ENCODE data around the gene KYAT1. TPM values are rescaled to one million over a fixed set of nuclear protein-coding genes. Genes with fewer than 3 reads are reported as not detected.
"Not testable (repeated sequence)": the region's sequence is repeated elsewhere in the genome, so short reads cannot be mapped to it uniquely, and the experiment has no call there.

KYAT1 gene
- total RNA-seq, 2 donors from 2014 or later: 5.4 to 14.2 TPM

DNA sequence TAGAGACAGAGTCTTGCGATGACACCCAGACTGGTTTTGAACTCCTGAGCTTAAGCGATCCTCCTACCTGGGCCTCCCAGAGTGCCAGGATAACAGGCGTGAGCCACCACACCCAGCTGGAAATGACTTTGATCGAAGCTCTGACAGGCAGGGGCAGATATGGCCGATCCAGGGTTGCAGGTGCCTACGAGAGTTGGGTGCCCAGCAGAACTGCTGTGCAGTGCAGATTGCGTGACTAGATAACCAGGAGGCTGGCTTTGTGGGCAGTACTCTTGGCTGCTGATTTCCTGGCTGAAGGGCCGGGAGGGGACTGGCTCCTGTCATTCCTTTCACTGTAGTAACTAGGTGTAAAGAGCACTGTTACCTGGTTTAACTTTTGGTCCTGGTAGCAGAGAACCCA, 82.9 kb downstream of the KYAT1 start:
- DNase-seq (ENCODE audit: low spot score) (no peak), ATAC-seq (ENCODE audit: insufficient number of reproducible peaks, low FRiP score, low read depth) (no peak)
- TF ChIP-seq, protein P1, sequence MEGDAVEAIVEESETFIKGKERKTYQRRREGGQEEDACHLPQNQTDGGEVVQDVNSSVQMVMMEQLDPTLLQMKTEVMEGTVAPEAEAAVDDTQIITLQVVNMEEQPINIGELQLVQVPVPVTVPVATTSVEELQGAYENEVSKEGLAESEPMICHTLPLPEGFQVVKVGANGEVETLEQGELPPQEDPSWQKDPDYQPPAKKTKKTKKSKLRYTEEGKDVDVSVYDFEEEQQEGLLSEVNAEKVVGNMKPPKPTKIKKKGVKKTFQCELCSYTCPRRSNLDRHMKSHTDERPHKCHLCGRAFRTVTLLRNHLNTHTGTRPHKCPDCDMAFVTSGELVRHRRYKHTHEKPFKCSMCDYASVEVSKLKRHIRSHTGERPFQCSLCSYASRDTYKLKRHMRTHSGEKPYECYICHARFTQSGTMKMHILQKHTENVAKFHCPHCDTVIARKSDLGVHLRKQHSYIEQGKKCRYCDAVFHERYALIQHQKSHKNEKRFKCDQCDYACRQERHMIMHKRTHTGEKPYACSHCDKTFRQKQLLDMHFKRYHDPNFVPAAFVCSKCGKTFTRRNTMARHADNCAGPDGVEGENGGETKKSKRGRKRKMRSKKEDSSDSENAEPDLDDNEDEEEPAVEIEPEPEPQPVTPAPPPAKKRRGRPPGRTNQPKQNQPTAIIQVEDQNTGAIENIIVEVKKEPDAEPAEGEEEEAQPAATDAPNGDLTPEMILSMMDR (IDR thresholded peaks at IDR 0.05): no peak
- H3K4me1 ChIP-seq (ENCODE audit: control insufficient read depth in 1 of 2, low read depth in 2 of 2): no peaks in the 10 kb centered on the region
- H3K36me3 ChIP-seq: peaks cover 67% of the 10 kb centered on the region
- H3K27ac ChIP-seq: no peak overlapping the region
- no peaks in the 10 kb centered on the region for H3K27me3 ChIP-seq (replicated peaks; ENCODE audit: insufficient read depth)
- H3K9me3 ChIP-seq: no peaks in the 10 kb centered on the region
- H3K4me3 ChIP-seq: no peak overlapping the region

DNA sequence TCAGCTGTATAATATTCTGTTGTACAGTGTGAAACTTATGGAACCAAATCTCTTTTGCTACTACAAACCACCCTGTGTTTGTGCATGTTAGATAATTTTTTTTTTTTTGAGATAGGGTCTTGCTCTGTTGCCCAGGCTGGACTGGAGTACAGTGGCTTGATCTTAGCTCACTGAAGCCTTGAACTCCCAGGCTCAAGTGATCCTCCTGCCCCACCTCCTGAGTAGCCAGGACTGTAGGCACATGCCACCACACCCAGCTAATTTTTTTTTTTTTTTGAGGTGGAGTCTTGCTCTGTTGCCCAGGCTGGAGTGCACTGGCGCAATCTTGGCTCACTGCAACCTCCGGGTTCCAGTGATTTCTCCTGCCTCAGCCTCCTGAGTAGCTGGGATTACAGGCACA, 86.8 kb downstream of the KYAT1 start:
- not testable (repeated sequence) for H3K4me1 ChIP-seq (ENCODE audit: control insufficient read depth in 1 of 2, low read depth in 2 of 2); ATAC-seq (ENCODE audit: insufficient number of reproducible peaks, low FRiP score, low read depth); H3K27ac ChIP-seq; H3K27me3 ChIP-seq (replicated peaks; ENCODE audit: insufficient read depth); H3K9me3 ChIP-seq; DNase-seq (ENCODE audit: low spot score); H3K4me3 ChIP-seq
- H3K36me3 ChIP-seq: peaks cover 67% of the 10 kb centered on the region

DNA sequence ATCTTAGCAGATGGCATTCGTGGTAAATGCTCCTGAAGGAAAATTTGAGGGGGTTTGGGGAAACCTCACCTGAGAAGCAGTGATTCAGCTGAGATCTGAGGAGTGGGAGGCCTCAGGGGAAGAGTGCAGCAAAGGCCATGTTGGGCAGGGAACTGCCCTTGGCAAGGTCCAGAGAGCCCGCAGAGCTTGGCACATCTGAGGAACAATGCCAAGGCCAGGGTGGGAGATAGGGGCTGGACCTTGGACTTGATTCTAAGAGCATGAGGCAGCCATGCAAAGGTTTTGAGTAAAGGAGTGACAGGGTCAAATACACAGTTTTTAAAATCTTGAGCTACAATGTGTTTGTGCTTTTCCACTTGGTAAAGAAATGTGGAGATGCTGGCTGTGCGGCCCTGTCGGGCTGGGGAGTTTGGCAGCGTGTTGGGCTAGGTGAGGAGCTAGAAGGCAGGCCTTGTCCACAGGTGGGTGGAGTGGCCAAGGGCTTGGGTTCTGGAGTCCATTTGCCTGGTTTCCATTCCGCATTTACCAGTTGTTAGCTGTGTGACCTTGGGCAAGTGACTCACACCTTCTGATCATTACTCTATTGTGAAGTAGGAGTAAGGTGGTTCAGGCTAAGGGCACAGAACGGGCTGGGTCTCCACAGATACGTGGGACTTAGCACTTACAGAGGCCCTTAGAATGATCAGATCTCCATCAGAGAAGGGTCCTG, 88.6 kb downstream of the KYAT1 start:
- DNase-seq (ENCODE audit: low spot score): no peak
- no peak overlapping the region for H3K27ac ChIP-seq
- H3K36me3 ChIP-seq: peaks cover 53% of the 10 kb centered on the region
- TF ChIP-seq, protein P1 (IDR thresholded peaks at IDR 0.05): no peak
- H3K27me3 ChIP-seq (replicated peaks; ENCODE audit: insufficient read depth): no peaks in the 10 kb centered on the region
- no peak for ATAC-seq (ENCODE audit: insufficient number of reproducible peaks, low FRiP score, low read depth)
- no peak overlapping the region for H3K4me3 ChIP-seq
- no peaks in the 10 kb centered on the region for H3K9me3 ChIP-seq
- H3K4me1 ChIP-seq (ENCODE audit: control insufficient read depth in 1 of 2, low read depth in 2 of 2): peaks cover 0 to 8% of the 10 kb centered on the region in 2 donors

DNA sequence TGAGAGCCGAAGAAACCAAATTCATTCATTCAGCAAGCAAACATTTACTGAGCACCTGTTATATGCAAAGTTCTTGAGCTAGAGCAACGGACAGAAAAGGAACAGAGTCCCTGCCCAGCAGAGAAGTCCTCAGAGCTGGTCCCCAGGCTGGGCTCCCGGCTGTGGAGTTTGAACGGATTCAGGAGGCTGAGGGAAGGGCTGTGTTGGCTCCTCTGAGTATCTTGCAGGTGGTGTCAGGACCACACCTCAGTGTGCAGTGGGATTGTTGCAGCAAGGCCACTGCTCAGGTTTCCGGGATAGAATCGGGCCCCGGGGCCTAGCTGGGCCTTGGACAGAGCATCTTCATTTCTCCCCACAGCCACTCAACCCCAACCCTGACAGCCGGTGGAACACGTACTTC, 89.6 kb downstream of the KYAT1 start:
- Histone ChIP-seq H3K27ac (no peak overlapping the region), H3K9me3 (no peaks in the 10 kb centered on the region), H3K4me1 (ENCODE audit: control insufficient read depth in 1 of 2, low read depth in 2 of 2) (peaks cover 5 to 14% of the 10 kb centered on the region in 2 donors), H3K36me3 (peaks cover 45% of the 10 kb centered on the region), H3K27me3 (replicated peaks; ENCODE audit: insufficient read depth) (no peaks in the 10 kb centered on the region), H3K4me3 (no peak overlapping the region)
- no peak for ATAC-seq (ENCODE audit: insufficient number of reproducible peaks, low FRiP score, low read depth)
- TF ChIP-seq, protein P1 (IDR thresholded peaks at IDR 0.05): no peak
- no peak for DNase-seq (ENCODE audit: low spot score)

DNA sequence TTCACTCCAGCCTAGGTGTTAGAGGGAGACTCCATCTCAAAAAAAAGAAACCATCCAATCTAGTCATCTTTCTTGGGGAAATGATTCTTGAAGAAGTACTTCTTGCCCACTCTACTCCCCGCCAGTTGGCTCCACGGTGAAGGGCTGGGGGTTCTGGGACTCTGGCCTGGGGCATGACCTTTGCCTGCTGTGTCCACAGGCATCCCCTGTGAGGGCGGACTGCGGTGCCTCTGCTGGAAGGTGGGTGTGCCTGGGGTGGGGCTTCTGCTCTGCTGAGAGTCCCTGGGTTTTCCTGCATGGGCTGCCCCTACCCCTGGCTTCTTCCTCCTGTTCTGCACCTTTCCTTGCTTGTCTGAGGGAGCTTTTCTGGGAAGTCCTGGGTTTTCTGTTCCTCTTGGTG, 91.2 kb downstream of the KYAT1 start:
- TF ChIP-seq, protein P1 (IDR thresholded peaks at IDR 0.05): no peak
- Histone ChIP-seq H3K27me3 (replicated peaks; ENCODE audit: insufficient read depth) (no peaks in the 10 kb centered on the region), H3K36me3 (peaks cover 39% of the 10 kb centered on the region), H3K4me1 (ENCODE audit: control insufficient read depth in 1 of 2, low read depth in 2 of 2) (peaks cover 7 to 19% of the 10 kb centered on the region in 2 donors), H3K27ac (no peak overlapping the region), H3K4me3 (no peak overlapping the region), H3K9me3 (no peaks in the 10 kb centered on the region)
- DNase-seq (ENCODE audit: low spot score) (no peak), ATAC-seq (ENCODE audit: insufficient number of reproducible peaks, low FRiP score, low read depth) (no peak)

DNA sequence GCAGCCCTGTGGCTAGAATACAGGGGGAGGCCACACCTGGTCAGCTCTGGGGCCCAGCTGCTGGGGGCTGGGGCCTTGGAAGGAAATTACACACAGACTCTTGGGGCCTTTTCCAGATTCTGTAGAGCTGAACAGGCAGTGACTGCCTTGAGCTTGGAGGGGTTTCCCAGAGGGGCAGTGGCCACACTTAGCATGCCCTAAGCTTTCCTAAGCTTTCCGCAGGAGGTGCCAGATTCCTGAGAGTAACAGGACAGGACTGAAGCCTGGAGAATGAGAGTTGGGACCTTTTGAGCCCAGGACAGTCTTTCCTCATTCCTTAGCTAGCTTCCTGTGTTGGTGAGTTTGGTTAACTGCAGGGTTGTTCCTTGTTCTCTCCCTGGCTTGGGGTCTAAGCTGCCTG, 93.3 kb downstream of the KYAT1 start:
- Histone ChIP-seq H3K27me3 (replicated peaks; ENCODE audit: insufficient read depth) (no peaks in the 10 kb centered on the region), H3K36me3 (peaks cover 30% of the 10 kb centered on the region), H3K4me1 (ENCODE audit: control insufficient read depth in 1 of 2, low read depth in 2 of 2) (peaks cover 7 to 22% of the 10 kb centered on the region in 2 donors), H3K9me3 (no peaks in the 10 kb centered on the region), H3K27ac (no peak overlapping the region), H3K4me3 (no peak overlapping the region)
- ATAC-seq (ENCODE audit: insufficient number of reproducible peaks, low FRiP score, low read depth): no peak
- no peak for DNase-seq (ENCODE audit: low spot score)
- TF ChIP-seq, protein P1 (IDR thresholded peaks at IDR 0.05): no peak

Measured in thoracic aorta (tissue), 2 donors.